Activated CD8-positive, alpha-beta T cell treated with anti-CD3 and anti-CD28 coated beads for 36 hours (primary cell): ENCODE data around the gene THADA. TPM values are rescaled to one million over a fixed set of nuclear protein-coding genes. Genes with fewer than 3 reads are reported as not detected.
"Not testable (repeated sequence)": the region's sequence is repeated elsewhere in the genome, so short reads cannot be mapped to it uniquely, and the experiment has no call there.

Source experiments
- ATAC-seq: fragments of 200-7000 bp; cut with Tn5 transposase; one replicate; pipeline ENCODE4 v1.10.0; 2021; ENCODE audit warnings: mild to moderate bottlenecking, moderate library complexity
- CTCF ChIA-PET: fragments of 350-600 bp; sonication (Branson Sonifier 250); formaldehyde crosslinking; loops from one replicate; lab custom pipeline; 2021; ENCODE audit warnings: antibody characterized with exemption; lab: Charles Lee
- POLR2A ChIA-PET: fragments of 350-600 bp; sonication (Branson Sonifier 250); formaldehyde crosslinking; loops from one replicate; lab custom pipeline; 2021; ENCODE audit warnings: antibody characterized with exemption; lab: Charles Lee
- DNase-seq: peaks from one replicate; pipeline ENCODE4 v3.0.0-alpha.2; 2020
- H3K27ac Mint-ChIP-seq: one replicate; pipeline ENCODE4 v1.8.0; 2021; ENCODE audit warnings: mild to moderate bottlenecking, mixed read lengths
- H3K27me3 Mint-ChIP-seq: one replicate; pipeline ENCODE4 v1.8.0; 2021; ENCODE audit warnings: mixed read lengths
- H3K36me3 Mint-ChIP-seq: one replicate; pipeline ENCODE4 v1.8.0; 2021; ENCODE audit warnings: low read depth, mixed read lengths
- H3K4me1 Mint-ChIP-seq: one replicate; pipeline ENCODE4 v1.8.0; 2021; ENCODE audit warnings: low read depth, mixed read lengths
- H3K4me3 Mint-ChIP-seq: one replicate; pipeline ENCODE4 v1.8.0; 2021; ENCODE audit warnings: mild to moderate bottlenecking, moderate library complexity, mixed read lengths
- H3K9me3 Mint-ChIP-seq: one replicate; pipeline ENCODE4 v1.8.0; 2021; ENCODE audit warnings: mixed read lengths
- intact Hi-C: fragments of 100-400 bp; cut with micrococcal nuclease; formaldehyde crosslinking; loops from one replicate; pipeline ENCODE4 v1.10.0; 2022
- total RNA-seq, 2 experiments: library from RNA; stranded (reverse); gene quantifications; one replicate each; pipeline ENCODE4 v1.2.3, GENCODE V29; 2021
- TF ChIP-seq, protein P1 (sequence below): fragments of 200-600 bp; IDR thresholded peaks from one replicate; pipeline ENCODE4 v1.8.0; 2022; ENCODE audit warnings: antibody characterized with exemption, mild to moderate bottlenecking

The THADA gene
- total RNA-seq, 2 experiments from 2014 or later = 31.3 to 31.6 TPM

DNA sequence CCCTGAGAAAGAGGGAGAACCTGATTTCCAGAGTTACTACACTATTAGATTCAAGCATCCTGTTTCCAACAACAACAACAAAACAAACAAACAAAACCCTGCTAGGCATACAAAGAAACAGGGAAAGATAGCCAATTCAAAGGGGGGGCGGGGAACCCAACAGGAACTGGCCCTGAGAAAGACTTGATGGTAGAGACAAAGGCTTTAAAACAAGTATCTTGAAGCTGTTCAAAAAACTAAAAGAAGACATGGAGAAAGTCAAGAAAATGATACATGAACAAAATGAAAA is 147.1 kb downstream of the THADA start:
- no peak overlapping the region for H3K27ac Mint-ChIP-seq
- intact Hi-C loops = no loop called here
- H3K4me1 Mint-ChIP-seq = no peaks in the 10 kb centered on the region
- TF ChIP-seq, protein P1, sequence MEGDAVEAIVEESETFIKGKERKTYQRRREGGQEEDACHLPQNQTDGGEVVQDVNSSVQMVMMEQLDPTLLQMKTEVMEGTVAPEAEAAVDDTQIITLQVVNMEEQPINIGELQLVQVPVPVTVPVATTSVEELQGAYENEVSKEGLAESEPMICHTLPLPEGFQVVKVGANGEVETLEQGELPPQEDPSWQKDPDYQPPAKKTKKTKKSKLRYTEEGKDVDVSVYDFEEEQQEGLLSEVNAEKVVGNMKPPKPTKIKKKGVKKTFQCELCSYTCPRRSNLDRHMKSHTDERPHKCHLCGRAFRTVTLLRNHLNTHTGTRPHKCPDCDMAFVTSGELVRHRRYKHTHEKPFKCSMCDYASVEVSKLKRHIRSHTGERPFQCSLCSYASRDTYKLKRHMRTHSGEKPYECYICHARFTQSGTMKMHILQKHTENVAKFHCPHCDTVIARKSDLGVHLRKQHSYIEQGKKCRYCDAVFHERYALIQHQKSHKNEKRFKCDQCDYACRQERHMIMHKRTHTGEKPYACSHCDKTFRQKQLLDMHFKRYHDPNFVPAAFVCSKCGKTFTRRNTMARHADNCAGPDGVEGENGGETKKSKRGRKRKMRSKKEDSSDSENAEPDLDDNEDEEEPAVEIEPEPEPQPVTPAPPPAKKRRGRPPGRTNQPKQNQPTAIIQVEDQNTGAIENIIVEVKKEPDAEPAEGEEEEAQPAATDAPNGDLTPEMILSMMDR = no peak
- ATAC-seq (no peak), DNase-seq (no peak)
- no peak overlapping the region for H3K4me3 Mint-ChIP-seq
- POLR2A ChIA-PET = no interaction called here
- CTCF ChIA-PET = no interaction called here
- H3K27me3 Mint-ChIP-seq = no peaks in the 10 kb centered on the region
- peaks cover 36% of the 10 kb centered on the region for H3K36me3 Mint-ChIP-seq
- H3K9me3 Mint-ChIP-seq = no peaks in the 10 kb centered on the region

DNA sequence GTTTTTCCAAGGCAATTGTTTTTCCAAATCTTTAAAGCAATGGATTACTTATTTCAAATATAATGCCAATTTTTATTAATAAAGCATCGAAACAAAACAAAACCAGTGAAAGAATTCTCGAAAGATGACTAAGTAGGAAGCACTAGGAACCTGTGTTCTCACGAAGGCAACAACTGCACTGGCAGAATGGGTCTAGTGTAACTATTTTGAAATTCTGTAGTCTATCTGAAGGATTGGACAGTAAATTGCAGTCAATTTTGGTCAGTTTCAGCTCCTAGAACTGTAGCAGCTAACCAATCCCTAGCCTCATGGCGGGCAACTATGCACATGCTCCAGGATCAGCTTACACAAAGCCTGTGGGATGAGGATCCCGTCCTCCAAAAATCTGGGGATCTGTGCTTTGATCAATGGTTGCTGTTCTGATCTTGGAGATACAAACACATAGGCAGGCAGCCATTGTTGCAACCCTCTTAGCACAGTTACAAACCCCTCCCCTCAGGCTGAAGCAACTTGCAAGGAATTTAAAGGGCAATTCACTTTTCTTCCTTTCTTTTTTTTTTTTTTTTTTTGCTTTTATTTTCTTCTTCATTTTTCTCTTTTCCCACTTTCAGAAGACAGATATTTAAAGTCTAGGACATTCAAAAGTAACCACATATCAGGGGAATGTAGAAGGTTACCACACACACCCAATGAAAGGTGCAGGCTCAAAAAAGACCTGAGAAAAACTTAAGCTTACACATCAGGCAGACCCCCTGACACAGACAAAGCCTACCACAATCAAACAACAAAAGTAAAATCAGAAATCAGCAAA is 147.6 kb downstream of the THADA start:
- ChIA-PET POLR2A (no interaction called here), CTCF (no interaction called here)
- Mint-ChIP-seq H3K9me3 (no peaks in the 10 kb centered on the region), H3K27ac (no peak overlapping the region), H3K36me3 (peaks cover 36% of the 10 kb centered on the region), H3K4me1 (no peaks in the 10 kb centered on the region), H3K27me3 (no peaks in the 10 kb centered on the region), H3K4me3 (no peak overlapping the region)
- DNase-seq (no peak), ATAC-seq (no peak)
- TF ChIP-seq, protein P1 = no peak
- intact Hi-C loops = no loop called here

DNA sequence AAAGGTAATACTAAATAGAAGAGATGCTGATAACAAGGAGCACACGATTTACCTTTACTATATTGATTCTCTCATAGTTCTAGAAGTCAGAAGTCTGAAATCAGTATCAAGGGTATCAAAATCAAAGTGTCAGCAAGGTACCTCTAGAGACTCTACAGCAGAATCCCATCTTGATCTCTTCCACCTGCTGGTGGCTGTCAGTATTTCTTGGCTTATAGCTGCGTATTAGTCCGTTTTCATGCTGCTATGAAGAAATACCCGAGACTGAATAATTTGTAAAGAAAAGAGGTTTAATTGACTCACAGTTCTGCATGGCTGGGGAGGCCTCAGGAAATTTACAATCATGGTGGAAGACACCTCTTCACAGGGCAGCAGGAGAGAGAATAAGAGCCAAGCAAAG is 149.1 kb downstream of the THADA start:
- CTCF ChIA-PET = interaction anchor here (0.7 to 1.0 kb wide), 2 partner anchors 10 to 14 kb away, joined by 3 read pairs; no protein-coding TSS in a partner anchor
- ATAC-seq, H3K27me3 Mint-ChIP-seq, H3K4me1 Mint-ChIP-seq, H3K4me3 Mint-ChIP-seq, H3K27ac Mint-ChIP-seq, POLR2A ChIA-PET, intact Hi-C loops, DNase-seq, H3K9me3 Mint-ChIP-seq: not testable (repeated sequence)
- peaks cover 34% of the 10 kb centered on the region for H3K36me3 Mint-ChIP-seq

DNA sequence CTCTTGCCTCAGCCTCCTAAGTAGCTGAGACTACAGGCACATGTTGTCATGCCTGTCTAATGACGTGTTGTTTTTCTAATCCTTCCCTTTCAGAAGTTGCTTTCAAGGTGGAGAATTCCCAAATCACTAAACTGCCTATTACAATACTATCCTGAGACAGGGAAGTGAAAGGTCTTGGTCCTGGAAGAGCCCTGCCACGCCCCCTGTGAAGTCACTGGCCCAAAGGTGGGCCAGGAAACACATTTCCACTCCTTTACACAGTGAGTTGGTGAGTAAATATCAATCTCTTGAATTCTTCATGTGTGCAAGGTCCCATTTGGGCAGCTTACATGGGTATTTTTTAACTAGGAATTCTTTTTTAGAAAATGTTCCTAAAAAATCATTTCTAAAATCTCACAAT is 150.1 kb downstream of the THADA start:
- TF ChIP-seq, protein P1 = no peak
- Mint-ChIP-seq H3K36me3 (peaks cover 28% of the 10 kb centered on the region), H3K9me3 (no peaks in the 10 kb centered on the region), H3K4me3 (no peak overlapping the region), H3K4me1 (no peaks in the 10 kb centered on the region), H3K27me3 (no peaks in the 10 kb centered on the region), H3K27ac (no peak overlapping the region)
- CTCF ChIA-PET = interaction anchor here (0.7 to 1.0 kb wide), 2 partner anchors 11 to 15 kb away, joined by 3 read pairs; no protein-coding TSS in a partner anchor
- no peak for DNase-seq
- no peak for ATAC-seq
- intact Hi-C loops = no loop called here
- POLR2A ChIA-PET = interaction anchor here (0.7 kb wide), 1 partner anchor 32 kb away, joined by 3 read pairs; no protein-coding TSS in a partner anchor

DNA sequence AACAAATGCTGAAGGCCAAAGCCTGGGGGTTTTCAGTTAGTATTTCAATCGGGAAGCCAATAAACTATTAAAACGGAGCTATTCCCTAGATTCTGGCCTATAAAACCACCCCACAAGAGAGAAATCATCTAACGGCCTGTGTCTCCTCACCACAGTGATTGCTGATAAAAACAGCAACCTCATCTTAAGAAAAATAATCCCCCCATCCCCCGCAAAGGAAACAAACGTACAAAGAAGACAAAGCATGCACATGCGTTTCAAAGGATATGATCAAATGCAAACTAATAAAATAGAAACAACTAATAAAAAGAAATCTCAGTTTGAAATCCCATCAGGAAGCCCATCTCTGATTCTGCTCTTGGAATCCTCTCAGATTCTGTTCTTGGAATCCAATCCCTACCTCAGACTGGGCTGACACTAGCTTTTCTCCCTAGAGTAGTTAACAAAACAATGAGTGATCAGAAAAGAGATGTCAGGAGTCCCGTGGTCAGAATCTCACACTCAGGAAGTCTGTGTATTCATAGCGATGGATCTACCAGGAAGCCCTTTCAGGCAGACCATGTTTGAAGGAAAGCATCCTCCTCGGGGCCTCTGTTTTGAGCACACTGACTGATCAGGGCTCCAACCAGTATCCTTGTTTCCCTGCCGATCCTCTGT is 150.7 kb downstream of the THADA start:
- Mint-ChIP-seq H3K36me3 (peaks cover 22% of the 10 kb centered on the region), H3K27ac (no peak overlapping the region), H3K4me1 (no peaks in the 10 kb centered on the region), H3K27me3 (no peaks in the 10 kb centered on the region), H3K9me3 (no peaks in the 10 kb centered on the region), H3K4me3 (no peak overlapping the region)
- TF ChIP-seq, protein P1 = no peak
- ChIA-PET CTCF (no interaction called here), POLR2A (interaction anchor here (0.7 kb wide), 1 partner anchor 33 kb away, joined by 3 read pairs; no protein-coding TSS in a partner anchor)
- intact Hi-C loops = no loop called here
- ATAC-seq = no peak
- DNase-seq = no peak
